ENCODE measurements around the gene CYP3A7. TPM values are rescaled to one million over a fixed set of nuclear protein-coding genes. Genes with fewer than 3 reads are reported as not detected.
"Not testable (repeated sequence)": the region's sequence is repeated elsewhere in the genome, so short reads cannot be mapped to it uniquely, and the experiment has no call there.

CYP3A7 gene
- polyA plus RNA-seq, 2 of the 4 experiments (the other 2 are of a cell fraction) = 0.14 to 0.16 TPM

- Histone ChIP-seq H3K27ac (peak overlapping the region in 1 of 2 experiments; percentile 7; a peak in 1 of 6 replicates), H3K4me3 (no peak overlapping the region), H3K4me2 (no peak overlapping the region), H3K4me1 (no peaks in the 10 kb centered on the region), H3K9me3 (no peaks in the 10 kb centered on the region)
- ChIA-PET POLR2A (no interaction called here), CTCF (no interaction called here)
- no peak for DNase-seq (ENCODE audit: low read depth in 1 of 2, low spot score in 1 of 2)
- WGBS (ENCODE audit: missing lambda C conversion rate) = 29% methylated on average over 1 of the region's 1 CpG
- ATAC-seq = no peak
- FAIRE-seq = no peak
- no peak for TF ChIP-seq JUNB (IDR thresholded peaks at IDR 0.05)
- TF ChIP-seq CHD2 (IDR thresholded peaks at IDR 0.05; ENCODE audit: low read length, partially characterized antibody) = no peak
Measured at GRCh38 chr7:99737726-99738125, 2.7 kb upstream of the CYP3A7 start.

- FAIRE-seq, POLR2A ChIA-PET: not testable (repeated sequence)
Measured at GRCh38 chr7:99736667-99737066, 1.7 kb upstream of the CYP3A7 start.

GRCh38 chr7:99733448-99733847, 1.5 kb downstream of the CYP3A7 start:
- FAIRE-seq = no peak
- H3K9me3 ChIP-seq = no peaks in the 10 kb centered on the region
- H3K4me1 ChIP-seq = peaks cover 12% of the 10 kb centered on the region
- H3K4me2 ChIP-seq = no peak overlapping the region
- ChIA-PET CTCF (no interaction called here), POLR2A (no interaction called here)
- ATAC-seq = peak; percentile 44 to 77; a peak in 4 of 6 replicates
- peak; percentile 26 to 29 for DNase-seq (ENCODE audit: low read depth in 1 of 2, low spot score in 1 of 2)
- WGBS (ENCODE audit: missing lambda C conversion rate) = 75% methylated on average over 2 of the region's 2 CpGs
- TF ChIP-seq PHF8 (IDR thresholded peaks at IDR 0.05; ENCODE audit: borderline replicate concordance, low read depth) (no peak), BCL3 (IDR thresholded peaks at IDR 0.05) (no peak), MAFK (IDR thresholded peaks at IDR 0.05; ENCODE audit: partially characterized antibody) (no peak), CBX2 (IDR thresholded peaks at IDR 0.05; ENCODE audit: borderline replicate concordance, low read depth) (no peak), KDM1A (IDR thresholded peaks at IDR 0.05; ENCODE audit: low read depth) (no peak), ZC3H11A (IDR thresholded peaks at IDR 0.05) (no peak), CEBPB (IDR thresholded peaks at IDR 0.05) (no peak), FOSB (CRISPR knock-in tag; IDR thresholded peaks at IDR 0.05) (no peak), ZNF302 (CRISPR knock-in tag; IDR thresholded peaks at IDR 0.05) (no peak), REST (IDR thresholded peaks at IDR 0.05) (no peak), HES2 (IDR thresholded peaks at IDR 0.05) (no peak), ZSCAN20 (CRISPR knock-in tag; IDR thresholded peaks at IDR 0.05) (no peak), RAD21 (conservative IDR thresholded peaks at IDR 0.05 in 1 of 2, IDR thresholded peaks at IDR 0.05 in 1 of 2) (peak; percentile 27 to 41; a peak in 2 of 5 replicates), TP53 (CRISPR knock-in tag; IDR thresholded peaks at IDR 0.05) (no peak), EHF (CRISPR knock-in tag; IDR thresholded peaks at IDR 0.05) (no peak), GATA3 (IDR thresholded peaks at IDR 0.05; ENCODE audit: borderline replicate concordance) (no peak), SMC3 (IDR thresholded peaks at IDR 0.05) (0 out of 3 replicates have a peak, but pooled peaks have one; percentile 38), NPAS2 (CRISPR knock-in tag; IDR thresholded peaks at IDR 0.05; ENCODE audit: borderline replicate concordance) (no peak), CTCF (IDR thresholded peaks at IDR 0.05) (peak; percentile 40), RNF2 (IDR thresholded peaks at IDR 0.05; ENCODE audit: borderline replicate concordance, low read depth) (no peak), CHD4 (IDR thresholded peaks at IDR 0.05; ENCODE audit: borderline replicate concordance) (no peak), MAZ (IDR thresholded peaks at IDR 0.05; ENCODE audit: borderline replicate concordance, low read depth, low read length) (no peak)
- no peak overlapping the region for H3K4me3 ChIP-seq
- H3K27ac ChIP-seq = no peak overlapping the region

More at GRCh38 chr7:99736667-99737066, 1.7 kb upstream of the CYP3A7 start:
- DNase-seq (ENCODE audit: low read depth in 1 of 2, low spot score in 1 of 2); H3K4me1 ChIP-seq; H3K4me3 ChIP-seq; H3K9me3 ChIP-seq; H3K27ac ChIP-seq; ATAC-seq; H3K4me2 ChIP-seq: not testable (repeated sequence)
- CTCF ChIA-PET = interaction anchor here (0.9 to 1.4 kb wide), 2 partner anchors 56 to 371 kb away, joined by 3 read pairs; no protein-coding TSS in a partner anchor
- 87% methylated on average over 4 of the region's 4 CpGs for WGBS (ENCODE audit: missing lambda C conversion rate)

Measured in A549 (cell line).